NCI-H2081 (cell line): ENCODE data around the gene GALNTL6.
A peak's percentile ranks its signal among the peaks of the same experiment; 100 is the strongest.

Source experiments
- DNase-seq, 2 experiments: peaks; one replicate each; lab custom pipeline; 2025; lab: John Stamatoyannopoulos, UW

The GALNTL6 gene

DNA sequence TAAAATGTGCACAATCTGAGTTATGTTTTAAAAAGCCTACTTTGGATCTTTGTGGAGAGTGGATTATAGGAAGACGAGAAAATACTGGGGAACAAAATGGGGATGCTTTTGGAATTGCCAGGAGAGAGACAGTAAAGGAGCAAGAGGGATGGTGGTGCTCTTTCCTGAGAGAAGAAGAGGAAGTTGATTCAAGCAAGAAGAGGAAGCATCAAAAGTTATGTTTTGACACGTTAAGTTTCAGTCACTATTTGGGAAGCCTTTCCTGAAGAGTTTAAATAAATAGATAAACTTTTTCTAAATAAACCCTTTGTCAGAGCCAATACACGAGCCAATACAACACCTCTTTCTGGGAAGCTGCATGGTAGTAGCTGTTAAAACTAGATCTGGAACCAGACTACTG, 394.1 kb downstream of the GALNTL6 start:
- no peak for DNase-seq

DNA sequence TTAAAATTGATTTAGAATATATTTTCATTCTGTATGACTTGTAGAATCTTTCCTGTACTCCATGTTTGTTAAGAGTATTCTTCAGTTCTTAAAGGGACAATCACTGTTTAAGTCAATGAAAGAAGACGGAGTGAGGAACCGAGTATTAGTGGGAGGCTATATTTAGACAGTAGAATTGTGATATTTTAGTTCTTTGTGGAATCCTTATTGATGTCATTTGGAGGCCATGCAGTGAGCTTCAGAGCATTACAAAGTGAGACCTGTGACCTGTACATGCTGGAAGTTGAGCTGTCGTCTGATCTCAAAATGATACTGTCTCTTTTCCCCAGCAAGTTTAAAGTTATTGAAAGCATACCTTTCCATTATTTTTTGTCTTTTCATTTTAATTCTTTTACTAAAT, 394.7 kb downstream of the GALNTL6 start:
- no peak for DNase-seq

DNA sequence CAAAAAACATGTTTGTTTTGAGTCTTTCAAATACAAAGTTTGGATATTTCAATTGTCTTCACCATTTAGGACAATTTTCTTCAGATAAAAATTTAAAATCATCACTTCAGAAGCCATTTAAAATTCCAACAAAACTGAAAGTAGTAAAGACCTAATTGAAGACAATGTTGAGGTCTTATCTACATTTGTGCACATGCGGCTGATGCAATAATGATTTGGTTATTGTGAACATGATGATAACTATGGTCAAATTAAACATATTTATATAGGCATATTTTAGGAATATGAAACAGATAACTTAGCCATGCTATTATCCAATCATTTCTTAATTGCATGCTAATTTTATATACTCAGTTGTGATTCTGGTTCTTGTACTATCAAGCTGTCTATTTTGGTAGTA, 407.5 kb downstream of the GALNTL6 start:
- no peak for DNase-seq

DNA sequence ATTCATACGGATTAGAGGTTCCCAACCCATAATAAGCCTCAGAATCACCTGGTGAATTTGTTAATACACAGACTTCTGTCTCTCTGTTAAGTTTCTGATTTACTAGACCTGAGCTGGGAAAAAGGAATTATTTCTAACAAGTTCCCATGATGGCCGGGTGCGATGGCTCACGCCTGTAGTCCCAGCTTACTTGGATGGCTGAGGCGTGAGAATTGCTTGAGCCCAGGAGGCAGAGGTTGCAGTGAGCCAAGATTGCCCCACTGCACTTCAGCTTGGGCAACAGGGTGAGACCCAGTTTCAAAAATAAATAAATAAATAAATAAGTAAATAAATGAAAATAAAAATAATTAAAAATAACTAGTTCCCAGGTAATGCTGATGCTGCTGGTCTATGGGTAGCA, 412.3 kb downstream of the GALNTL6 start:
- no peak for DNase-seq

DNA sequence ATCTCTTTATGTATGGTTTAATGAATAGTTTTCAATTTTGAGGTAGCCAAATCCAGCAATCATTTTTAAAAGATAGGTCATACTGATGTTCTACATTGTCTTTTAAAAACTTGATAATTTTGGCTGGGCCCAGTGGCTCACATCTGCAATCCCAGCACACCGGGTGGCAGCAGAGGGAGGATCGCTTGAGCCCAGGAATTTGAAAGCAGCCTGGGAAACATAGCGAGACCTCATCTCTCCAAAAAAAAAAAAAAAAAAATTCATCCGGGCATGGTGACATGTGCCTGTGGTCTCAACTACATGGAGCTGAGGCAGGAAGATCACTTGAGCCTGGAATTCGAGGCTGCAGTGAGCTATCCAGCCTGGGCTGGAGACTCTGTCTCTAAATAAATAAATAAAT, 419.8 kb downstream of the GALNTL6 start:
- DNase-seq: peak in 1 of 2 experiments; percentile 2

DNA sequence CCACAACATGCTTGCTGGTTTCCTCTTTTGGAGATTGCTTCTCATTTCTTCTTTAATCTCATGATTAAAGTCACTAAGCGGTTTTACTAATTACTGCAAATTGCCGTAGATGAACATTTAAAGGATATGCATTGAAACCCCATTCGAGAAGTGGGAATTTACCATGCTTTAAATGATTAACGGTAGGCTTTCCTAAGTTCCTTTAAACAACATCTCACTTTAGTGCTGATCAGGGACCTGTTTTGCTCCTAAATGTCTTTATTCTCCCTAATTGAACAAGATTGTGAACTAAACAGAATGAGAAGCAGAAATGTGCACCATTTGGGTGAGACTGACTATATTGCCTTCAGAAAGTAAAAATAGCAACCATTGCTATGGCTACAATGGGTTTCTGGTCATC, 430.3 kb downstream of the GALNTL6 start:
- DNase-seq: no peak

DNA sequence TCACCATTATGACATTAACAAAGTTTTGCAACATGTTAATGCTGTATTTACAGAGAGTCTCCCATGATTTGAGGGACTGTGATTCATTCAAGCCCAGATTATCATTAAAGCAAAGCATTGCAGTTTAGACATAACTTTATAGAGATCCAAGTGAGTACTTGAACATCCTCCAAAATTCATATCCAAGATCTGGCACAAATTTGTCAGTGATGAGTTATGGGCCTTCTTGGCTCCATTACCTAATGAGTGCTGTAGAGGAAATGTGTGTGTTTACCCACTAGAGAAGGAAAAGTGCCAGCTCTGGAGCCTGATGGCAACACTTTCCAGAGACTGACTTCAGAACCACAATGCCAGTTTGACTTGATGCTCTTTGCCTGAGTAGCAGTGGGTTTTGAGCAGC, 432.3 kb downstream of the GALNTL6 start:
- DNase-seq: no peak

DNA sequence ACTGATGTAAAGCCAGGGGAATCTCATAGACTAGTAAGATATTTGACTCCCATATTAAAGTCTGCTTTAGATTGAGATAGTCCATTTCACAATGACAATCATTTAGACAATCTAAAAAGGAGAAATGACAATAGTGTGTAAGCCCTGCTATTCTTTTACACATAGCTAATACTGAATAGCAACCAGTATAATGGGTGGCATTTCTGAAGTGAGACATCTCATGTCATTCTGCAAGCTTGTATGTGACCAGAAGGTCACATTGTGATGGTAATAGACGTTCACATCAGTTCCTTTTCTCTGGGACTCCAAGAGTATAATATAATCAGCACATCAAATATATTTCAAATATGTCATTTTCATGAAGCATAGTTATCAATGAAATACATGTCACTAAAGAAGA, 440.2 kb downstream of the GALNTL6 start:
- no peak for DNase-seq

DNA sequence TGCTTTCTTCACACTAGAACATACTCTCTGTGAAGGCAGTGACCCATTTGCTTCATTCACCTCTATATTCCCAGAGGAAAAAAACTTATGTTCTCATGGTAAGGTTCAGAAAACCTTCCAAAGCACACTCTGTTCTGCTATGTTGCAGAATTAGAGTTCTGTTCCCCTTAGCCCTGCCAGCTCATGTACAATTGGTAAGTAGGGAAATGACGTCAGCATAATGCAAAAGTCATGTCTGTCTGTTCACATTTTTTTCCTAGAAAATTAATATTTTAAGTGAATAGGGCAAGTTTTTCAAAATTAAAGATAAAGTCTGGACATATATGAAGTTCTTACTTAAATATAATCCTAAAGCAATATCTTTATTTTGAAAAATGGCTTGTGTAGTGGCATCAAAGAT, 443.6 kb downstream of the GALNTL6 start:
- no peak for DNase-seq

DNA sequence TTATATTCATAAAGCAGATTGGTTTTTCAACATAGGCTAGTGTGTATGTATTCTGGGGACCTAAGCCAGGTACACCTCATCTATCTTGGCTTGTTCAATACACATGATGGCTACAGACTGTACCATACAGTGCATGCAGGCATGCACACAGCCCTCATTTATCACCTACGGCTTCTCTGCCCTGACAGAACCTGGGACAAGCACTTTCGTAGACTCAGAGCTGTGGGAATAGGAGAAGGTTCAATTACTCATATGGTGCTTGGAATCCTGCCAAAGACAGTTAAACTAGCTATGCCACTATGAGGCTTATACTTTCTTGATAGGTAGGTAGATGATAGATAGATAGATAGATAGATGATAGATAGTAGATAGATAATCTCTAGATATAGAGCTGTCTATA, 457.2 kb downstream of the GALNTL6 start:
- DNase-seq: peak; percentile 63 to 74

DNA sequence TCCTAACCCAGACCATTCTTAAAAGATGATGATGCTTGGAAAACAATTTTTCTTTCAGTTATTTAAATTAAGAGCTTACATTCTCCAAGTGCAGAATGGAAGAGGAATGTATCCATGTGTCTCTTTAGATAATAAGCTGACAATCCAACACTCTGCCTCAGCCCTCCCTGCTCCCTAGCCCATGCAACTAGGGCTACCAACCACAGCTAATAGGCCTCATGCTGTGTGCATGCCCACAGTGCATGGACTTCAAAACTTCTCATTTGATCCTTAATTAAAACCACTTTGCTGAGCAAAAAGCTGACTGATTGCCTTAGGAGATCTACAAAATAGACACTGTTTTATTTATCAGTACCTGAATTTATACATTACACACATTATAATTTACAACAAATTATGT, 473.9 kb downstream of the GALNTL6 start:
- DNase-seq: no peak

DNA sequence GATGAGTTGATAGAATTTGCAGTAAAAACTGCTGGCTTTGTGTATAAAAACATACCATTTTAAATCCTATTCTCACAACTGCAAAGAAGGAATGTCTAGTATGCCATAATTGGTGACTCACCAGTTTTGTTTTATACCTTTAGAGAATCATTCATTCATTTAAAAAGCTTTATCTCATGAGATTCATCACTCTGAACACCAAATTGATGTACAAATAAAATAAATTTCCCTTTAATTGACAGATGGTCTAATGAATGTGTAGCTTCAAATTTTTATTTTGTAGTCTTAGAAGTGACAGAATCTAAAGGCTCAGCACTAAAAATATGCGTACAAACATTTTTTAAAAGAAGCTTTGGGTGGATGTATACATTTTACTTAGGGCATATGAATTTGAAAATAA, 492.5 kb downstream of the GALNTL6 start:
- DNase-seq: no peak

DNA sequence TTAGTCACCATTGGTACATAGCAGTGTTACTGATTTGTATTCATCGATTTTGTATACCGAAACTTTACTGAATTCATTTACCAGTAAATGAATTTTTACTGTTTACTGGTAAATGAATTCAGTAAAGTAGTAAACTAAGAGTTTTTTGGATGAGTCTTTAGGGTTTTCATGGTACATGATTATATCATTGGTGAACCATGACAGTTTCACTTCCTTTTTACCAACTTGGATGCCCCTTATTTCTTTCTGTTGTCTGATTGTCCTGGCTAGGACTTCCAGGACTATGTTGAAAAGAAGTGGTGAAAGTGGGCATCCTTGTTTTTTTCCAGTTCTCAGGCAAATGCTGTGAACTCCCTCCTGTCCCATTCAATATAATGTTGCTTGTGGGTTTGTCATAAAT, 494.9 kb downstream of the GALNTL6 start:
- DNase-seq: no peak

DNA sequence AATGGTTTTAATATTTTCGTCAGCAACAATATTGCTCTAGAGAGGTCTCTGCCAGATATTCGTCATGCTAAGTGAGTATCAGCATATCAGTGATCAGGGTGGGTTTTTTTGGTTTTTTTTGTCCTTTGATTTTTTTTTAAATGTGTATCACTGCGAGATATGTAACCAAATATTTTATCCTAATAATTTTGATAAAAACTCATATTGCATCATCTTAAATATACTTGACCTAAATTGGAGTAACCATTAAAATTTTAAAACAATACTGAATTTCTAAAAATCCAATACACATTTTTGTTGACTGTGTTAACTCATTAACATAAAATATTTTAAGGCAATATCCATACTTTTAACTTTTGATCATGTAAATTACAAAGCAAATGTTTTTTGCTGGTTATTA, 498.5 kb downstream of the GALNTL6 start:
- no peak for DNase-seq

DNA sequence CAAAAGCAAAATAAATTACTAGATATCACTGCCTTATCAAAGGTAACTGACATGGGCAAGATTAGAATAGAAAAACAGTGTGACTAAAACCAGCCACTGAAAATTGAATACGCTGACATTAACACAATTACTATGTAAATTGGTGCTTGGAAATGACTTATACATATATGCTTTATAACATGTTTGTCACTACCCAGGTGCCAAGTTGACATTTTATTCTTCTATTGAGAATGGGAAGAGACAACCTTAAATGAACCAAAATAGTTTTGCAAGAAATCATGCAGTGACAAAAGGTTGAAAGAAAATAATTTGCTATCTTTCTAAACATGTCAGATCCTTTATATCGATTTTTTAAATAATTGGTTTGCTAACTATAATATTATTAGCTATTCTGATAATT, 510.1 kb downstream of the GALNTL6 start:
- peak in 1 of 2 experiments; percentile 4 for DNase-seq

DNA sequence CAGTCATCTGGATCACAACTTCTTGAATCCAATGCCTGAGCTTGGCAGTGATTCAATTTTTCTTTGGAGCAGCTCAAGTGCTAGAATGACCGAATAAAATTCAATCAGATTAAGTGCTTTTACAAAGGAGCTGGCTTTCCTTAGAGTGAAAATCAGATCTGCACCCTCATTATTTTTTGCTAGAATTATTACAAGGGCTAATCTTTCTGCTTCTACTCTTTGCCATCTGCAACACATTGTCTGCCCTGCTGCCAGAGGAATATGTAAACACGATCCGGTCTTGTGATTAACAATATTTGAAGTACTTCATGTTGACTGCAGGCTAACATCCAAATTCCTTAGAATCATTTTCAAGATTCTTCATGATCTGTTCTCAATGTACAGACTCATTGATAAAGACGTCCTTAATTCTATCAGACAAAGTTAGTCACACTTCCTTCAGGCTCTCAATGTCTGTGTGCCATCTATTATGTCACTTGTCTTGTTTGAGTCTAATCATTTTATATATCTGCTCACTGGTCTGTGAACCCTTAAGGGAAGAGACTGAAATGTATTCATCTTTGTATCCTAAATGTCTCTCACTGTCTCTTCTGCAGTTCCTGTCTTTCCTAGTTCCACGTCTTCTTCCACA, 531.2 kb downstream of the GALNTL6 start:
- peak in 1 of 2 experiments; percentile 2 for DNase-seq

DNA sequence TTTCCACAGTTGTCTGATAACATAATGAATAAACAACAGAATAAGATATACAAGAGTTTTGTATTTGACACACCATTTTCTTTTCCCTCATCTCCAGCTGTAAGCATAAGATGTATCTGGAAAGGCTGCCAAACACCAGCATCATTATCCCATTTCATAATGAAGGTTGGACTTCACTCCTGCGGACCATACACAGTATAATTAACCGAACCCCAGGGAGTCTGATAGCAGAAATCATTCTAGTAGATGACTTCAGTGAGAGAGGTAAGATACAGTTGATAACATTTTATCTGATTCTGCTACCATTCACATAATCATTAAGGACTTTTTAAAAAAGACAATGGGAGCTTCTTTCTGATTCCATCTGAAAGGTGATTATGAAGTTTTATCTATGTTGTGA, 535.2 kb downstream of the GALNTL6 start:
- peak in 1 of 2 experiments; percentile 26 for DNase-seq

DNA sequence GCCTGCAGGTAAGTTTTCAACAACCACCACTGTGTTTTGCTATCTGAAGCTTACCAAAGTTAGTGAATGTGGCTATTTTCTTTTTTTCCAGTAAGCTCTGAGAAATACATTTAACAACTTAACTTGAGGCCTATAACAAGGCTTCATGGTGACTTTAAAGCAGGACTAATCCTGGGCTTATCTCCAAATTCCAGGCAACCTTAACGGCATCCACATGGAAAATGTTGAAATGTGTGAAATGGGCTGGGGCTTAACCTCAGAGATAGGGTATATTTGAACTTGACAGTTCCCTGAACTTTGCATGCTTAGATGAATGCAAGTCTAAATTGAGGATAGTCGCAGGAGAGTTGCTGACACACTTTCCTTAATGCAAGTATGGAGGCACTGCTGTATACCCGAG, 539.2 kb downstream of the GALNTL6 start:
- DNase-seq: no peak

DNA sequence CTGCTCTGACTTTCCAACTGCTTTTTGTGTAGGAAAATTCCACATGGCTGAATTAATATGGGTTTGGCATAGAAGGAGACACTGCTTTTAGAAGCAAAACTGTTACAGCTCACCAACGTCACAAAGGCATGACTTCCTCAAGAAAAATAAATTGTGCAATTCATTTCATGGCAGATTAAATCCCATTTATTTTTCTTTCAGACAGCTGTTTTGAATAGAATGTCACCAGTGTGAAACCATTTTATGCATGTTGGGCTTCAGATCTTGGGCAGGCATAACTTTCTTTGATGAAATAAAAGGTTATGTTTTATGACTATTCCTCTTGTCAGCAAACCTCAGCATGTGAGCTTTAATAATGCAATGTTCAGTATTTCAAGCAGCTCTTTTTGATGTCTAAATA, 542.8 kb downstream of the GALNTL6 start:
- DNase-seq: no peak

DNA sequence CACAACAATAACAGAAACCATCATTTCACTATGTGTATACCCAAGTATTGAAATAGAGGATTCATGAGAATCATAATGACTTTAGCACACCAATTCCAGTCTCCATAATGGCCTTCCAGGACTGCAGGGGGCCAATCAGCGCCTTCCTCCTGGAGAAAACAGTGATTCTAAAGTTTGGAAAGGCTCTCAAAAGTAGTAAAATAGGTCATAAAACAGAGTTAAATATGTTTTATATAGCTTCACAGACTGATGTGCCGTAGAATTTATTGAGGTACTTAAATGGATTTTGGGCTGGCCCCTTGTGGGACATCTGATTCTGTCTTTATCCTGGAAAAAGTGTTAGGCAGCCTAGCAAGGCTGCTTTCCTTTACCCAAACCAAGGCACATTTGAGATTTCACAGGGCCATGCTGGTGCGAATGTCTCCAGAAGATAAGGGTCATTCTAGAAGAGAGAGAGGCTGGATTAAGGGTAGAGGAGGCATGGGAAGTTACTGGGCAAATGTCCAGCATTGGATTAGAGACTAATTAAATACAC, 543.9 kb downstream of the GALNTL6 start:
- no peak for DNase-seq

DNA sequence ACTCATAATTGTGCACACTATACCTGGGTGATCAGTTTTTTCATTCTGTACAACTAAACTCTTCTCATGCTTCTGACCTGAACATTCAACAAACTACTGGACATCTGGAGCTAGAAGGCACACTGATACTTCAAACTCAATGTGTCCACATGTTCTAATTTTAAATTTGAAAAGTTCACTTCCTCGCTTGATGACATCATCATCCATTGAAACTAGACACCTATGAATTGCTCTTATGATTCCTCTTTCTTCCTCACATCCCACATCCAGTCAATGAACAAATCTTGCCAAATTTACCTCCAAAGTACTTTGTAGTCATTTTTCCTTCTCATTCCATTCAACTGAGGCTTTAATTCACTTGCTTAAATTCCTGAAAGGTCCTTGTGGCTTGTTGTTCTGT, 549.4 kb downstream of the GALNTL6 start:
- DNase-seq: no peak

DNA sequence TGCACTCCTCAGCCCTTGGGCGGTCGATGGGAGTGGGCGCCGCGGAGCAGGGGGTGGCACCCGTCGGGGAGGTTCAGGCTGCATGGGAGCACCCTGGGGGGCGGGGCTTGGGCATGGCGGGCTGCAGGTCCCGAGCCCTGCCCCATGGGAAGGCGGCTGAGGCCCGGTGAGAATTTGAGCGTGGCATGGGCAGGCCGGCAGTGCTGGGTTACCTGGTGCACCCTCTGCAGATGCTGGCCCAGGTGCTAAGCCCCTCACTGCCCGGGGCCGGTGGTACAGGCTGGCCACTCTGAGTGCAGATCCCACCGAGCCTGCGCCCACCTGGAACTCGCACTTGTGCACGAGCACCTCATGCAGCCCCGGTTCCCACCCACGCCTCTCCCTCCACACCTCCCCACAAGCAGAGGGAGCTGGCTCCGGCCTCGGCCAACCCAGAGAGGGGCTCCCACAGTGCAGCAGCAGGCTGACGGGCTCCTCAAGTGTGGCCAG, 556.3 kb downstream of the GALNTL6 start:
- DNase-seq: no peak

DNA sequence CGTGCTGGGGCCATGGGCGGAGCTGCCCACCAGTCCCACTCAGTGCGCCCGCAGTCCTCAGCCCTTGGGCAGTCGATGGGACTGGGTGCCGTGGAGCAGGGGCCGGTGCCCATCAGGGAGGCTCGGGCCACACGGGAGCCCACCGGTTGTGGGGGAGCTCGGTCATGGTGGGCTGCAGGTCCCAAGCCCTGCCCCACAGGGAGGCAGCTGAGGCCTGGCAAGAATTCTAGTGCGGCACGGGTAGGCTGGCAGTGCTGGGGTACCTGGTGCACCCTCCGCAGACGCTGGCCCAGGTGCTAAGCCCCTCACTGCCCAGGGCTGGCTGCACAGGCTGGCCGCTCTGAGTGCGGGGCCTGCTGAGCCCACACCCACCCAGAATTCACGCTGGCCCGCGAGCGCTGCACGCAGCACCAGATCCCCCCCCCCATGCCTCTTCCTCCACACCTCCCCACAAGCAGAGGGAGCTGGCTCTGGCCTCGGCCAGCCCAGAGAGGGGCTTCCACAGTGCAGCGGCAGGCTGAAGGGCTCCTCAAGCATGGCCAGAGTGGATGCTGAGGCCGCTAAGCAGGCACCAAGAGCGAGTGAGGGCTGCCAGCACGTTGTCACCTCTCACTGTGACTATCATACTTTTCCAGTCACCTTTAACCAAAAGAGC, 564.4 kb downstream of the GALNTL6 start:
- DNase-seq: no peak

DNA sequence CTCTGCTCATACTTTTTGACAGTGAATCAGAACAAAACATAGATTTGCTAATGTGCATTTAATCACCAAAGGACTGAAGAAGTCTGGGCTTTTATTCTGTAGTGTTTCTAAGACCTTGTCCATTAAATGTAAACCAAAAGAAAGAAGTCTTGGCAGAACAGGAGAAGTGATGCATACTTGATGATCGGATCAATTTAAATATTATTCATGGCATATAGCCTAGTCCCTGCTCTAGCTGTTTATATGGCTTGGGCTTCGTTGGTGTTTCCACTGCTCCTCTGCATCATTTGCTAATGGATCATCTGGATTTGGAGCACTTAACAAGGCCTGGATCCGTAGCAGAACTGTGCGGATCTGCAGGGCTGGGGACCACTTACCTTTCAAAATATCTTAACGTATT, 566.6 kb downstream of the GALNTL6 start:
- no peak for DNase-seq
